ENCODE results near the gene TOX3.

TOX3 gene

GRCh38 chr16:52498328-52499059, 48.4 kb downstream of the TOX3 start:
- POLR2A ChIA-PET, result no interaction called here
- no peak for DNase-seq (ENCODE audit: extremely low spot score)

GRCh38 chr16:52497067-52497816, 49.7 kb downstream of the TOX3 start:
- CTCF ChIA-PET, result interaction anchor here (1.1 kb wide), 1 partner anchor 35 kb away, joined by 4 read pairs; no protein-coding TSS in a partner anchor
- TF ChIP-seq CTCF (IDR thresholded peaks at IDR 0.05; ENCODE audit: control extremely low read depth, extremely low read depth, low read depth, missing control alignments), result no peak
- POLR2A ChIA-PET, result no interaction called here
- no peak for DNase-seq (ENCODE audit: extremely low spot score)

More at GRCh38 chr16:52498328-52499059, 48.4 kb downstream of the TOX3 start:
- TF ChIP-seq CTCF (IDR thresholded peaks at IDR 0.05; ENCODE audit: control extremely low read depth, extremely low read depth, low read depth, missing control alignments), result no peak
- CTCF ChIA-PET, result no interaction called here

- TF ChIP-seq CTCF (IDR thresholded peaks at IDR 0.05; ENCODE audit: control extremely low read depth, extremely low read depth, low read depth, missing control alignments), result no peak
- no peak for DNase-seq (ENCODE audit: extremely low spot score)
- POLR2A ChIA-PET, result no interaction called here
- CTCF ChIA-PET, result no interaction called here
Measured at GRCh38 chr16:52496051-52496876, 50.7 kb downstream of the TOX3 start.

GRCh38 chr16:52494621-52495020, 52.3 kb downstream of the TOX3 start:
- ChIA-PET POLR2A (no interaction called here), CTCF (no interaction called here)
- no peak for DNase-seq (ENCODE audit: extremely low spot score)
- no peak for TF ChIP-seq CTCF (IDR thresholded peaks at IDR 0.05; ENCODE audit: control extremely low read depth, extremely low read depth, low read depth, missing control alignments)

- TF ChIP-seq CTCF (IDR thresholded peaks at IDR 0.05; ENCODE audit: control extremely low read depth, extremely low read depth, low read depth, missing control alignments), result no peak
- CTCF ChIA-PET, result no interaction called here
- DNase-seq (ENCODE audit: extremely low spot score), result no peak
- POLR2A ChIA-PET, result no interaction called here
Measured at GRCh38 chr16:52494145-52494544, 52.8 kb downstream of the TOX3 start.

- ChIA-PET CTCF (no interaction called here), POLR2A (no interaction called here)
- no peak for TF ChIP-seq CTCF (IDR thresholded peaks at IDR 0.05; ENCODE audit: control extremely low read depth, extremely low read depth, low read depth, missing control alignments)
- DNase-seq (ENCODE audit: extremely low spot score), result peak; percentile 44
Measured at GRCh38 chr16:52492789-52493357, 54.1 kb downstream of the TOX3 start.

Measured in GM10248 (cell line).